OCI-LY1 (cell line): ENCODE data around the gene KCNMA1.

Experiments
- EZH2 ChIP-seq: fragments of 200-600 bp; sonication (generic), shearing (Covaris generic); IDR thresholded peaks from 2 replicates; pipeline ENCODE4 v1.8.0; 2017; ENCODE audit warnings: borderline replicate concordance, mixed run types, mild to moderate bottlenecking, antibody characterized with exemption, low read length, moderate library complexity, mixed read lengths
- TF ChIP-seq, protein P1 (sequence below): fragments of 200-600 bp; sonication (generic), shearing (Covaris generic); IDR thresholded peaks from 2 replicates; pipeline ENCODE4 v1.5.1; 2017; ENCODE audit warnings: mild to moderate bottlenecking, antibody characterized with exemption, low read length, moderate library complexity, mixed read lengths

DNA sequence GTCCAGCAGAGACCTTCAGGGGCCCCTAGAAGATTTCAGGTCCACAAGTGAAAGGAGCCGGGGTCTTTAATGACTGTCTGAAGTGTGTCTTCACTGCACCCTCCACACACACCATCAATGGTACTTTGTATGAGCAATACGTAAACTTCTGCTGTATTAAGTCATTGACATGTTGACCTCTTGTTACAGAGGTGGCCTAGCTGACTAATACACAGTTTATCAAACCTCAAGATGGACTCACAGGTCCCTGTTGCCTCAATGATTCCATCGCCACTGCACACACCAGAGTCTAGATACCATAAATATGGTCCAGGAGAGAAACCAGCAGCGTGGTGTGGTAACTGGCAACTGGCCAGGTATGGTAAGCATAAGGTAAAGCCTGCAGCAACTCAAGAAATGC, 19.5 kb downstream of the KCNMA1 start:
- TF ChIP-seq, protein P1, sequence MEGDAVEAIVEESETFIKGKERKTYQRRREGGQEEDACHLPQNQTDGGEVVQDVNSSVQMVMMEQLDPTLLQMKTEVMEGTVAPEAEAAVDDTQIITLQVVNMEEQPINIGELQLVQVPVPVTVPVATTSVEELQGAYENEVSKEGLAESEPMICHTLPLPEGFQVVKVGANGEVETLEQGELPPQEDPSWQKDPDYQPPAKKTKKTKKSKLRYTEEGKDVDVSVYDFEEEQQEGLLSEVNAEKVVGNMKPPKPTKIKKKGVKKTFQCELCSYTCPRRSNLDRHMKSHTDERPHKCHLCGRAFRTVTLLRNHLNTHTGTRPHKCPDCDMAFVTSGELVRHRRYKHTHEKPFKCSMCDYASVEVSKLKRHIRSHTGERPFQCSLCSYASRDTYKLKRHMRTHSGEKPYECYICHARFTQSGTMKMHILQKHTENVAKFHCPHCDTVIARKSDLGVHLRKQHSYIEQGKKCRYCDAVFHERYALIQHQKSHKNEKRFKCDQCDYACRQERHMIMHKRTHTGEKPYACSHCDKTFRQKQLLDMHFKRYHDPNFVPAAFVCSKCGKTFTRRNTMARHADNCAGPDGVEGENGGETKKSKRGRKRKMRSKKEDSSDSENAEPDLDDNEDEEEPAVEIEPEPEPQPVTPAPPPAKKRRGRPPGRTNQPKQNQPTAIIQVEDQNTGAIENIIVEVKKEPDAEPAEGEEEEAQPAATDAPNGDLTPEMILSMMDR = no peak
- no peak for TF ChIP-seq EZH2
